GM21367 (cell line): Measurements from ENCODE around the gene TJP2.
A peak's percentile ranks its signal among the peaks of the same experiment; 100 is the strongest.
"Not testable (repeated sequence)": the region's sequence is repeated elsewhere in the genome, so short reads cannot be mapped to it uniquely, and the experiment has no call there.

Experiments used
- ATAC-seq: cut with Tn5 transposase; IDR thresholded peaks from one replicate; pipeline ENCODE4 v1.9.1; 2021; ENCODE audit not compliant: unreplicated experiment

The TJP2 gene

GRCh38 chr9:69279084-69279731 lies 105.1 kb downstream of the TJP2 start:
- no peak for ATAC-seq

- no peak for ATAC-seq
Measured at GRCh38 chr9:69279733-69280132, 105.7 kb downstream of the TJP2 start.

- no peak for ATAC-seq
Measured at GRCh38 chr9:69283003-69283402, 108.9 kb downstream of the TJP2 start.

GRCh38 chr9:69292078-69292477 lies 118.0 kb downstream of the TJP2 start:
- ATAC-seq: no peak

GRCh38 chr9:69293156-69293555 lies 119.1 kb downstream of the TJP2 start:
- ATAC-seq: no peak

- no peak for ATAC-seq
Measured at GRCh38 chr9:69295872-69296552, 121.9 kb downstream of the TJP2 start.

GRCh38 chr9:69297300-69297980 lies 123.4 kb downstream of the TJP2 start:
- no peak for ATAC-seq

- no peak for ATAC-seq
Measured at GRCh38 chr9:69299315-69299714, 125.2 kb downstream of the TJP2 start.

- ATAC-seq: no peak
Measured at GRCh38 chr9:69299826-69300225, 125.7 kb downstream of the TJP2 start.

GRCh38 chr9:69303331-69303730 lies 129.3 kb downstream of the TJP2 start:
- no peak for ATAC-seq

GRCh38 chr9:69306895-69307445 lies 132.9 kb downstream of the TJP2 start:
- ATAC-seq: not testable (repeated sequence)

- ATAC-seq: no peak
Measured at GRCh38 chr9:69307446-69308205, 133.5 kb downstream of the TJP2 start.

GRCh38 chr9:69308206-69308931 lies 134.3 kb downstream of the TJP2 start:
- ATAC-seq: no peak

- no peak for ATAC-seq
Measured at GRCh38 chr9:69313175-69313574, 139.1 kb downstream of the TJP2 start.

- ATAC-seq: no peak
Measured at GRCh38 chr9:69314547-69314946, 140.5 kb downstream of the TJP2 start.

- no peak for ATAC-seq
Measured at GRCh38 chr9:69317081-69317480, 143.0 kb downstream of the TJP2 start.

GRCh38 chr9:69317894-69318293 lies 143.8 kb downstream of the TJP2 start:
- ATAC-seq: peak; percentile 76

- ATAC-seq: no peak
Measured at GRCh38 chr9:69319324-69320025, 145.4 kb downstream of the TJP2 start.

GRCh38 chr9:69322256-69322655 lies 148.2 kb downstream of the TJP2 start:
- ATAC-seq: no peak

GRCh38 chr9:69323861-69324260 lies 149.8 kb downstream of the TJP2 start:
- no peak for ATAC-seq
